Skeletal muscle satellite cell (primary cell): ENCODE results near the gene PHF19.

Source experiments
- H3K27me3 ChIP-seq: 2 replicates; pipeline ENCODE4 v1.7.0; 2013; ENCODE audit warnings: low read length; ENCODE audit not compliant: control insufficient read depth, insufficient read depth
- H3K36me3 ChIP-seq: 2 replicates; pipeline ENCODE4 v1.7.0; 2013; ENCODE audit warnings: mild to moderate bottlenecking, control low read depth, low read length; ENCODE audit not compliant: insufficient read depth
- H3K4me1 ChIP-seq: 2 replicates; pipeline ENCODE4 v1.7.0; 2013; ENCODE audit warnings: low read length; ENCODE audit not compliant: control insufficient read depth, insufficient read depth
- H3K4me2 ChIP-seq: 2 replicates; pipeline ENCODE4 v1.7.0; 2013; ENCODE audit warnings: mild to moderate bottlenecking, low read length
- H3K4me3 ChIP-seq: 2 replicates; pipeline ENCODE4 v1.7.0; 2013; ENCODE audit warnings: low read length
- H3K9ac ChIP-seq: 2 replicates; pipeline ENCODE4 v1.7.0; 2013; ENCODE audit warnings: mild to moderate bottlenecking, low read depth, low read length, moderate library complexity
- H3K9me3 ChIP-seq: replicated peaks from 2 replicates; pipeline ENCODE4 v1.7.0; 2013; ENCODE audit warnings: mild to moderate bottlenecking, control low read depth, low read length

PHF19 gene

DNA sequence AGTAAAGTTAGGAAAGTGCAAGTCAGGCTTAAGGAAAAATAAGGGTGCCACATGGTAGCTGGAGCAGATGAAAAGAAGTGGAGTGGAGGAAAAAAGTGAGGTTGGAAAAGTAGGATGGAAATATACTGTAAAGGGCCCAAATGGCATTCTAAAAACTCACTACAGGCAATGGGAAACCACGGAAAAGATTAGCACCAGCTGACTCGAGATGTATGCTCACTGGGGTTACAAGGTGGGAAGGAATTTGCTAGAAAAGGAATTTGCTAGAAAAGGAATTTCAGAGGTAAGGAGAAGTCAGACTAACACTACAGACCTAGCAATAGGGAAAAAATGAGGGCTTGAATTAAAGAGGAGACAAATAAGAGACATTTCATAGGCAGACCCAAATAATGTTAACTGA lies 37.8 kb downstream of the PHF19 start:
- Histone ChIP-seq H3K36me3 (peaks cover 25% of the 10 kb centered on the region), H3K9me3 (no peaks in the 10 kb centered on the region), H3K4me1 (peaks cover 16% of the 10 kb centered on the region), H3K27me3 (no peaks in the 10 kb centered on the region), H3K4me3 (no peak overlapping the region), H3K4me2 (no peak overlapping the region), H3K9ac (no peak overlapping the region)

DNA sequence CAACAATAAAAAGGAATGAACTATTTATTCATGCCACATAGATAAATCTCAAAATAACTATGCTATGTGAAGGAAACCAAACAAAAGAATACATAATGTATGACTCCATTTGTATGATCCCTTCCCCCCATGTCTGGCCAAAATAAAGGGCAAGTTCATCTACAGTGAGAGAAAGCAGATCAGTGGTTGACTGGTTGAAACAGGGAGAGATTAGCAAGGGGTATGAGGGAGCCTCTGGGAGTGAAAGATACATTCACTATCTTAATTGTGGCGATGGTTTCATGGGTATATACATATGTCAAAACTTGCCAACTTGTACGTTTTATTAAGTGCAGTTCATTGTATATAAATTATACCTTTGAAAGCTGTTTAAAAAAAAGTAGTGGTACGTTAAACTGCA lies 39.1 kb downstream of the PHF19 start:
- Histone ChIP-seq H3K4me2 (no peak overlapping the region), H3K9ac (no peak overlapping the region), H3K36me3 (peaks cover 29% of the 10 kb centered on the region), H3K4me1 (peaks cover 11% of the 10 kb centered on the region), H3K27me3 (no peaks in the 10 kb centered on the region), H3K9me3 (no peaks in the 10 kb centered on the region), H3K4me3 (no peak overlapping the region)

DNA sequence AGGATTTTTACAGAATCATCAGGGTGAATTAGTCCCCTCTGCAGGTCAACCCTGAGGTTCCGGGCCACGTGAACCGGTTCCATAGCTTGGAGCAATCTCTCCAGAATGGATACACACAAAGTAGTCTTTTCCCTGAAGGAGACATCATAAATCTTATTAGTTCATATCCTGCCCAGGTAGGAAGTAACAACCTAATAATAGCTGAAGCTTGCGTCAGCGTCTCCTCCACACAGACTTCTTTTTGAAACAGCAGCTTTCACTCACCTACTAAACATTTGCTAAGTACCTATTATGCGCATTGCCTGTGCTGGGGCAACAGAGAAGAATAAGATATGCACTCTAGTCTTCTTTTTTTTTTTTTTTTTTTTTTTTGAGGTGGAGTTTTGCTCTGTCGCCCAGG lies 43.7 kb downstream of the PHF19 start:
- Histone ChIP-seq H3K9me3 (no peaks in the 10 kb centered on the region), H3K9ac (no peak overlapping the region), H3K4me3 (no peak overlapping the region), H3K27me3 (no peaks in the 10 kb centered on the region), H3K4me2 (no peak overlapping the region), H3K36me3 (peaks cover 59% of the 10 kb centered on the region), H3K4me1 (no peaks in the 10 kb centered on the region)

DNA sequence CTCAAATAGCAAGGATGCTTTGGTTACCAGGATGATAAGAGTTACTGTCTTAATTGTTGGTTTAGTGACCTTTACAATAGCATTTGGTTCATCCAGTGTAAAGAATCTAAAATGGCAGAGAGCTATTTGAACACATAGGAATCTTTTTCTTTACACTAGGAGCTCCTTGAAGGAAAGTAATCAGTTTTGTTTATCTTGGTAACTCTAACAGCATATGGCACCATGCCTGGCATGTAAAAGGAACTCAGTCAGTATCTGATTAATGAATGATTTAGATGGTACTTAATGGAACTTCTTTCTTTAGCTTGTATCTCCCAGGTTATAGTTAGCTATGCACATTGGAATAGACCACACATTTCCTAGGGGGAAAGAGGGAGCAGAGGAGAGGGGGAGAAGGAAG lies 44.2 kb downstream of the PHF19 start:
- no peaks in the 10 kb centered on the region for H3K27me3 ChIP-seq
- no peak overlapping the region for H3K4me3 ChIP-seq
- H3K36me3 ChIP-seq = peaks cover 55% of the 10 kb centered on the region
- H3K9ac ChIP-seq = no peak overlapping the region
- no peak overlapping the region for H3K4me2 ChIP-seq
- no peaks in the 10 kb centered on the region for H3K4me1 ChIP-seq
- no peaks in the 10 kb centered on the region for H3K9me3 ChIP-seq

DNA sequence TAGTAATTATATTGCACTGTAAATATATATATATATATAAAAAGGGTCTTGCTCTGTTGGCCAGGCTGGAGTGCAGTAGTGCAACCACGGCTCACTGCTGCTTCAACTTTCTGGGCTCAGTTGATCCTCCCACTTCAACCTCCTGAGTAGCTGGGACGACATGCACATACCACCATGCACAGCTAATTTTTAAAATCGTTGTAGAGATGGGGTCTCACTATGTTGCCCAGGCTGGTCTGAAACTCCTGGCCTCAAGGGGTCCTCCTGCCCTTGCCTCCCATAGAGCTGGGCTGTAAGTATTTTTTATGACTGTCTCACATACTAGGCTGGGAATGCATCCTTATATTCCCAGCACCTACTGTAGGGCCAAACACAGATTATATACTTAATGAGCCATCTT lies 46.1 kb downstream of the PHF19 start:
- Histone ChIP-seq H3K4me3 (no peak overlapping the region), H3K36me3 (peaks cover 64% of the 10 kb centered on the region), H3K27me3 (no peaks in the 10 kb centered on the region), H3K4me1 (no peaks in the 10 kb centered on the region), H3K9ac (no peak overlapping the region), H3K4me2 (no peak overlapping the region), H3K9me3 (no peaks in the 10 kb centered on the region)

DNA sequence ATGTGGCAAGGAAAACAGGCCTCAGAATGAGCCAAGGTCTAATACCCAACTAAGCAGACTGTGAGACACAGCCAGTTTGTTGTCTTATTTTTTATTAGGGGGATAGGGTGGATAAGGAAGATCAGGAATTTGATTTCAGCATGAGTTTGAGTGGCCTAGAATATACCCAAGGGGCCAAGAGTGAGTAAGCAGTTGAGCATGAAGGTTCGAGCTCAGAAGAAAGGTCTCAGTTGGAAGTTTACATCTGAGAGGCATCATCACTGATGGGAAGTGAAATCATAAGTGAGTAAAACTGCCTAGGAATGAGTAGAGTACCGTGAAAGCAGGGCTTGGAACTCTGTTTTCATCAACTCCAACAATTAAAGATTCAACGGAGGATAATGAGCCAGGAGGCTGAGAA lies 46.8 kb downstream of the PHF19 start:
- no peak overlapping the region for H3K4me3 ChIP-seq
- peaks cover 58% of the 10 kb centered on the region for H3K36me3 ChIP-seq
- H3K4me1 ChIP-seq = no peaks in the 10 kb centered on the region
- no peak overlapping the region for H3K4me2 ChIP-seq
- no peak overlapping the region for H3K9ac ChIP-seq
- H3K9me3 ChIP-seq = no peaks in the 10 kb centered on the region
- H3K27me3 ChIP-seq = no peaks in the 10 kb centered on the region

DNA sequence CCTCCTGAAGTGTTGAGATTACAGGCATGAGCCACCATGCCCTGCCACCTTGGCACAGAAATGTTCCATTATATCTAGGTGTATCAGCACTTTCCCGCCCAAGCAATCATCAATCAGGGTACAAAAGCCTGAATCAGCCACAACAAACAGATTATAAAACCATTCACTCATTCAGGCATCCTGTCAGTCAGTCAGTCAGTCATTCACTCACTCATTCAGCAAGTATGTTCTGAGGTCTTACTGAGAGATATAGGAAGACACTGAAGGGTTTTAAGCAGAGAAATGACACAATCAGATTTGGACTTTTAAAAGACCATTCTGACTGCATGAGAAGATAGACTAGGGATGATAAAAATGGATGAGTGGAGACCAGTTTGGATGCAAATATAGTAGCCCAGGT lies 47.3 kb downstream of the PHF19 start:
- Histone ChIP-seq H3K27me3 (no peaks in the 10 kb centered on the region), H3K4me3 (no peak overlapping the region), H3K4me1 (no peaks in the 10 kb centered on the region), H3K36me3 (peaks cover 56% of the 10 kb centered on the region), H3K9me3 (no peaks in the 10 kb centered on the region), H3K4me2 (no peak overlapping the region), H3K9ac (no peak overlapping the region)

DNA sequence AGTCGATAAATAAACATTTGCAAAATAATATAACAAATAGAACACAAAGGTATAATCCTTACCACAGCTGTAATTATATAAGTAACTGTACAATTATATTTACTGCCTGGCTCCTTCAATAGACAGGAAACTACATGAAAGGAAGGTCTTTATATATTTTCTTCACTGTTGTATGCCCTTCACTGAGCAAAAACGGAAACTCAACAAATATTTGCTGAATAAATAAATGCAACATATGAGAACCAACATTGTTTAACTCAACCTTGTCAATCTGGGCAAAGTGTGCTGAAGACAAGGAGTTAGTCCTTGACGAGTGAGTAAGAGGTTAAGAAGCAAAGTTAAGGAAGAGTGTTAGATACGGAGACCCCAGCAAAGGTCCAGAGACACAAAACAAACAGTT lies 56.9 kb downstream of the PHF19 start:
- Histone ChIP-seq H3K27me3 (no peaks in the 10 kb centered on the region), H3K4me1 (no peaks in the 10 kb centered on the region), H3K4me2 (no peak overlapping the region), H3K9ac (no peak overlapping the region), H3K36me3 (peaks cover 64% of the 10 kb centered on the region), H3K4me3 (no peak overlapping the region), H3K9me3 (no peaks in the 10 kb centered on the region)

DNA sequence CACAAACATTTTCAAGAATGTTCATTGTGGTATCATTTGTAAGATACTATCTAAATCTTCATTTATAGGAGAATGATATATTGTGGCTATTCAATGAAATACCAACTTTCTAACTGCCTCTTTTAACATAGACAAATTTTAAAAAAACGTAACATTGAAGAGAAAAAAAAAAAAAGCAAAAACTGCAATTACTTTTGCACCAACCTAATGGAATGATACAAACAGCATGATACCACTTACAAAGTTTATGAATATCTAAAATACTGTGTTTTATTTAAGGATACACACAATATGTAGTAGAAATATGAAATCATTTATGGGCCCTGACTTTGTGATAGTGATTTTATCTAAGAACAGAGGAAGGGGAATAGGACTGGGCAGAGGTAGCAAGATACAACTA lies 58.4 kb downstream of the PHF19 start:
- Histone ChIP-seq H3K9me3 (no peaks in the 10 kb centered on the region), H3K4me1 (no peaks in the 10 kb centered on the region), H3K4me3 (no peak overlapping the region), H3K4me2 (no peak overlapping the region), H3K36me3 (peaks cover 53% of the 10 kb centered on the region), H3K9ac (no peak overlapping the region), H3K27me3 (no peaks in the 10 kb centered on the region)

DNA sequence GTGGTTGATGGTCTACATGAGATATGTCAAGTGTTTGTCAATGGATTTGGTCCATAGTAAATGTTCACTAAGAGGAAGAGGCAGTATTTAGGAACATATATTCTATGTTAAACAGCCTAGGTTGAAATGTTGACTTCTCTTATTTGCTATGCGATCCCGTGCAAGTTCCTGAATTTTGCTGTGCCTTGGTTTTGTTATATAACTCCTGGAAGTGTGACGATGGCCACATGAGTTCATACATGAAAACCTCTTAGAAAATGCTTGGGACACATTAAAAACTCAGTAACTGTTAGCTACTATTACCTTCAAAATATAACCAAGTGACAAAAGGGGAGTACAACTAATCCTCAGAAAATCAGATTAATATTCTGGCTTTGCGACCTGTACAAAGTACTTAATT lies 61.9 kb downstream of the PHF19 start:
- Histone ChIP-seq H3K36me3 (peaks cover 29% of the 10 kb centered on the region), H3K4me3 (no peak overlapping the region), H3K9me3 (no peaks in the 10 kb centered on the region), H3K27me3 (no peaks in the 10 kb centered on the region), H3K4me2 (no peak overlapping the region), H3K9ac (no peak overlapping the region), H3K4me1 (no peaks in the 10 kb centered on the region)

DNA sequence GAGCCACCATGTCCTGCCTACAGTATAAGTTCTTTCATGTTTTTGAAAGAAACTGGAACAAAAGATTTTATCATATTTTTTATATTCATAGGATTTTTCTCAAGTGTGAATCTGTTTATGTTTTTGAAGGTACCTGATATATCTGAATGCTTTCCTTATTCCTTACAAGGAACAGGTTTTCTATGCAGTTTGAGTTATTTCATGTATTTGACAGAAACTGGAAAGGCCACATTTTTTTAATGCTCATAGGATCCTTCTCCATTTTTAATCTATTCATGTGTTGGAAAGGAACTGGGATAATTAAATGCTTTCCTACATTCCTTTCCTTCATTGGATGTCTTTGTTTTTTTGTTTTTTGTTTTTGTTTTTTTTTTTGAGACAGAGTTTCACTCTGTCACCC lies 68.1 kb downstream of the PHF19 start:
- Histone ChIP-seq H3K9me3 (peaks cover 4% of the 10 kb centered on the region), H3K36me3 (no peaks in the 10 kb centered on the region), H3K27me3 (no peaks in the 10 kb centered on the region), H3K9ac (no peak overlapping the region), H3K4me2 (no peak overlapping the region), H3K4me3 (no peak overlapping the region), H3K4me1 (no peaks in the 10 kb centered on the region)

DNA sequence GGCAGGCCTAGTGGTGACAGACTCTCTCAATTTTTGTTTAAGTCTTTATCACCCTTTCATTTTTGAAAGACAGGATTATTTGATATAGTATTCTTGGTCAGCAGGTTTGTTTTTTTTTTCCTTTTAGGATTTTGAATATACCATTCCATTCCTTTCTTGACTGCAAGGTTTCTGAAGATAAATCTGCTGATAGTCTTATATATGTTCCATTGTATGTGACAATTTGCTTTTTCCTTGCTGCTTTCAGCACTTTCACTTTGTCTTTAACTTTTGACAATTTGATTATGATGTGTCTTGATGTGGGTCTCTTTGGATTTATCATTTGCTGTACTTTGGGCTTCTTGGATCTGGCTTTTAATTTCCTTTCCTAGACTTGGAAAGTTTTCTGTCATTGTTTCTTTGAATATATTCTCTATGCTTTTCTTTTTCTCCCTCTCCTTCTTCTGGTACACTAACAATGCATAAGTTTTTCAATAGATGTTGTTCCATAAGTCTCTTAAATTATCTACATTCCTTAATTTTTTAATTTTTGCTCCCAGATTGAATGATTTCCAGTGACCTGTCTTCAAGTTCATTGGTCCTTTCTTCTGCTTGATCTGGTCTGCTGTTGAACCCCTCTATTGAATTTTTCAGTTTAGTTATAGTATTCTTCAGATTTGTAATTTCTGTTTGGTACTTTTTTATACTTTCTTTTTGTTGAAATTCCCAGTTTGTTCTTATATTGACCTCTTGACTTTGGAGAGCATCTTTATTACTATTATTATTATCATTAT lies 69.2 kb downstream of the PHF19 start:
- H3K36me3 ChIP-seq = no peaks in the 10 kb centered on the region
- H3K9me3 ChIP-seq = peaks cover 4% of the 10 kb centered on the region
- H3K9ac ChIP-seq = no peak overlapping the region
- H3K4me3 ChIP-seq = no peak overlapping the region
- H3K4me2 ChIP-seq = no peak overlapping the region
- H3K27me3 ChIP-seq = no peaks in the 10 kb centered on the region
- no peaks in the 10 kb centered on the region for H3K4me1 ChIP-seq
